ENCODE data around the gene LUZP1.
"Not testable (repeated sequence)": the region's sequence is repeated elsewhere in the genome, so short reads cannot be mapped to it uniquely, and the experiment has no call there.

LUZP1 gene

GRCh38 chr1:23168445-23169194 is at the start of gene LUZP1:
Gene LUZP1 (minus strand): TSS chr1:23168856.
- DNase-seq (ENCODE audit: low read depth): peak; percentile 76

DNA sequence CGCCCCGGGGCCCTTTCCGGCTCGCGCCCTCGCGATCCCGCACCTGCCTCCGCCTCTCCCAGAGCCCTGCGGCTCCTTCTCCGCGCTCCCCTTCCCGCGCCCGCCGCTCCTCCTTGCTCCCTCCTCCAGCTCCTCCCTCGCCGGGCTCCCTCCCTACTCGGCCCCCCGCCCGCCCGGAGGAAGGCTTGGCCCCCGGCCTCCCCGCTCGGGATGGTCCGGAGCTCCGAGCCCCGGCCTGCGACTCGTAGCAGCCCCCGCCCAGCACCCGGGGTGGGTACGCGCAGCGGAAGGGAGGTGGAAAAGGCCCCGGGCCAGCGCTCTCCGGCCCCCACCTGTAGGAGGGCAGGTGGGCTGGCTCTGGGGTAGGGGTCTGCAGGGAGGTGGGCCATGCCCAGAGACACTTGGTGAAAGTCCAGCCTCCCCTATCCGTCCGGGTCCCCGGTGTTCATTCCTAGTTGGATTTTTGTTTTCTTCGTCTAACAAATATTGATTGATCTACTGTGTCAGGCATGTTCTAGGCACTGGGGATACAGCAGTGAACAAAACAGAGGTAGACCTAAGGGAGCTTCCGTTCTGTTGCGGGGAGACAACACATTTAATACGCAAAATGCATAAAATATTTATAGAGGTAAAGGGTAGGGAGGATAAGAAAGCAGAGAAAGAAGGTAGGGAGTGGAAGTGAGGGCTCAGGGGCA is 48.9 kb upstream of the LUZP1 start, which contains the start of gene HTR1D:
Gene HTR1D, minus strand, starts transcription at position 82 of the 695 bp plus-strand sequence. CDS start 23,283 bp downstream, outside the sequence.
- peak; percentile 3 for DNase-seq (ENCODE audit: low read depth)

- peak; percentile 32 for DNase-seq (ENCODE audit: low read depth)
Observed at GRCh38 chr1:23216771-23217420, 48.2 kb upstream of the LUZP1 start.

DNA sequence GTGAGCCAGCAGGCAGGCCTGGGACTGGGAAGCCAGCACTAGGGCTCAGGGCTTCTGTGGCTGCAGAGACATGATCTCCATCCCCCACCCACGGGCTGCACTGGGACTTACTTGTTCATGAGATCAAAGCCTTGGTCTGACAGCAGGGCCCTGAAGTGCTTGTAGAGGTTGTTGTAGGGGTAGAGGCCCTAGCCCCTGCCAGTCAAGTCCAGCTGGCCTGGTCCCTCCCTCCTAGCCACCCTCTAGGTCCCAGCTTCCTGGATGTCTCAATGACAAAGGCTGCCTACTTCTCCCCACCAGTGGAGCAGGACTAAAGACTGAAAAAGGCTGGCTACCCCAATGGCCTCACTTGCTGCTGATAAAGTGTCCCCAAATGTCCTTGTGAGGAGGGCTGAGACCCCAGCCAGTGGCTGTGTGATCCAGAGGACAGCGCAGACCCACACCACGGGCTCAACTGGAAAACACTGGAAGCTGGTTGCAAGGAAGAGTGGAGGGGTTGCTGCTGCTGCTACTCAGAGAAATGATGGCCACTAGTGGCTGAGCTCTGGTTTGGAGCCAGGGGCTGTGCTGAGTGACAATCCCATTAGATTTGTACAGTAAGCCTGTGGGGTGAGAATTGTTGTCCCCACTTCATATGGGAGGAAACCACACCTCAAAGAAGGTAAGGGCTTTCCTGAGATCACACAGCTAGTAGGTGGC is 47.2 kb upstream of the LUZP1 start:
- DNase-seq (ENCODE audit: low read depth): no peak

- no peak for DNase-seq (ENCODE audit: low read depth)
Observed at GRCh38 chr1:23215291-23215690, 46.6 kb upstream of the LUZP1 start.

GRCh38 chr1:23214640-23215039 is 46.0 kb upstream of the LUZP1 start:
- no peak for DNase-seq (ENCODE audit: low read depth)

- DNase-seq (ENCODE audit: low read depth): no peak
Observed at GRCh38 chr1:23211955-23212354, 43.3 kb upstream of the LUZP1 start.

GRCh38 chr1:23210963-23211362 is 42.3 kb upstream of the LUZP1 start:
- no peak for DNase-seq (ENCODE audit: low read depth)

GRCh38 chr1:23210351-23210785 is 41.7 kb upstream of the LUZP1 start:
- DNase-seq (ENCODE audit: low read depth): no peak

DNA sequence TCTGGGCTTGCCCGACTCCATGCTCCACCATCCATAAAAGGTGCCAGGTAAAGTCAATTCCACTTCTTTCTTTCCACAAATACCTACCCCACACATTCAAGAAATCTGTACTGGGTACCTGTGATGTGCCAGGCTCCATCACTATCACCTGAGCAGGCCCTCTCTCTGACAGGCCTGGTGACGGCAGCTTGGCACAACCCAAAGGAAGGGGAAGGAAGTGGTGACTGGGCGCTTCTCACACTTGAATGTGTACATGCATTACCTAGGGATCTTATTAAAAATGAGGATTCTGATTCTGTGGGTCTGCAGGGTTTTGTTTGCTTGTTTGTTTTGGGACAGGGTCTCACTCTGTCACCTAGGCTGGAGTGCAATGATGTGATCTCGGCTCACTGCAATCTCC is 41.1 kb upstream of the LUZP1 start:
- no peak for DNase-seq (ENCODE audit: low read depth)

- no peak for DNase-seq (ENCODE audit: low read depth)
Observed at GRCh38 chr1:23208527-23208926, 39.9 kb upstream of the LUZP1 start.

GRCh38 chr1:23207733-23208132 is 39.1 kb upstream of the LUZP1 start:
- DNase-seq (ENCODE audit: low read depth): not testable (repeated sequence)

- no peak for DNase-seq (ENCODE audit: low read depth)
Observed at GRCh38 chr1:23202263-23202749, 33.6 kb upstream of the LUZP1 start.

DNA sequence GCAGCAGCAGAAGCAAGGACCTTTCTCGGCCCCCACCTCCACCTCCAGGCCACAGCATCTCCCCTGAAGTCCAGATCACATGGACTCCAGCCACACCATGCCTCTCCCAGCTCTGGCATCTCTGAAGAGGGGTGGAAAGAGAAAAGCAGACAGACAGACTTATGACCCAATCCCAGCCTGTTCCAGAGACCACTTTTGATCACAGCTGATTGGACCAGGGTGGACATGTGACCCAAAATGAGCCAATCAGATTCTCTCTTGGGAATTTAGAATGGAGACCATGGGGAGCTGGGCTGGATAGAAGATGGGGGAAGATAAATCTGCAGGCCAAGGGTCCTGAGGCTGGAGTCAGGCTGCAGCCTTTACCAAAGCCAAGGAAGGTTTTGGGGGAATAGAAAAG is 32.2 kb upstream of the LUZP1 start:
- DNase-seq (ENCODE audit: low read depth): no peak

DNA sequence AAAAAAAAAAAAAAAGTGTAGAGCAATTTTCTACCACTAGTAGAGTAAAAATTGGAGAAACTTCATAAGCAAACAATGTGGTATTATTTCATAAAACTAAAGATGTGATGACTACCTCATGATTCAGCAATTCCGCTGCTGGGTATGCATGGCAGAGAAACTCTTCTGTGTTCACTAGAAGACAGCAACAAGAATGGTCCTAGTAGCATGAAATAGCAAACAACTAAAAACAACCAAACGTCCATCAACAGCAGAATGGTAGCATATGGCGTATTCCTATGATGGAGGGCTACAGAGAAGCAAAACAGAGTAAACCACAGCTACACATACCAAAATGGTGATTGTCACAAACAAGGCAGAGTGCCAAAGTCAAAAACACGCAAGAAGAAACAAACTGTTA is 29.7 kb upstream of the LUZP1 start:
- no peak for DNase-seq (ENCODE audit: low read depth)

DNA sequence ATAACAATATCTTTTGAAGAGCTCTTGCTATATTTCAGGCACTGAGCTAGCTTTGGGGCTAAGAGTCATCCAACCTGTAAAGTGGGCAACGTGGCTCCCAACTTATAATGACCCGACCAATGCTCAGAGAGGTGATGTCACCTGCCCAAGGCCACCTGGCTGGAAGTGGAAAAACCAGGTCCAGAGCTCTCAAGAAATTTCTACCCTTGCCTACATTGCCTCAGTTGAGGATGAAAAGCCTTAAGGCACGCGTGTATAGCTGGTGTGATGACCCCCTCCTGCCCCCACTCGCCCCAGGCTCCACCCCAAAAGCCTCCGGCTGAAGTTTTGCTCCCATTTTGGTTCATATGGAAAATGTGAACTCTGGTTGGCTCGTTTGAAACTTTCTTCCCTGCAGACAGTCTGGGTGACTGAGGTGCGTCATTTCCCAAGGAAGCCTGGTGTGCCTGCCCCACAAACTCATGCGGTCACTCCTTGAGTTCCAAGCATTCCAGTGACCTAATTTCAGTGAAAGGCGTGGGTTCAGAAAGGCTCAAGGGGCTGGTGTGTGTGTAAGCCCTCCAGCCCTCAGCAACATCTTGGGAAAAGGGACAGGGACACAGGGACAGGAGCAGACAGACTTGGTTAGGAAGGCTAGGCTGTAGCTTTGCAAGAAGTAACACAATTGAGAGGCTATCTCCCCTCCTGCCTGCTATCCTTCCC is 28.1 kb upstream of the LUZP1 start:
- no peak for DNase-seq (ENCODE audit: low read depth)

DNA sequence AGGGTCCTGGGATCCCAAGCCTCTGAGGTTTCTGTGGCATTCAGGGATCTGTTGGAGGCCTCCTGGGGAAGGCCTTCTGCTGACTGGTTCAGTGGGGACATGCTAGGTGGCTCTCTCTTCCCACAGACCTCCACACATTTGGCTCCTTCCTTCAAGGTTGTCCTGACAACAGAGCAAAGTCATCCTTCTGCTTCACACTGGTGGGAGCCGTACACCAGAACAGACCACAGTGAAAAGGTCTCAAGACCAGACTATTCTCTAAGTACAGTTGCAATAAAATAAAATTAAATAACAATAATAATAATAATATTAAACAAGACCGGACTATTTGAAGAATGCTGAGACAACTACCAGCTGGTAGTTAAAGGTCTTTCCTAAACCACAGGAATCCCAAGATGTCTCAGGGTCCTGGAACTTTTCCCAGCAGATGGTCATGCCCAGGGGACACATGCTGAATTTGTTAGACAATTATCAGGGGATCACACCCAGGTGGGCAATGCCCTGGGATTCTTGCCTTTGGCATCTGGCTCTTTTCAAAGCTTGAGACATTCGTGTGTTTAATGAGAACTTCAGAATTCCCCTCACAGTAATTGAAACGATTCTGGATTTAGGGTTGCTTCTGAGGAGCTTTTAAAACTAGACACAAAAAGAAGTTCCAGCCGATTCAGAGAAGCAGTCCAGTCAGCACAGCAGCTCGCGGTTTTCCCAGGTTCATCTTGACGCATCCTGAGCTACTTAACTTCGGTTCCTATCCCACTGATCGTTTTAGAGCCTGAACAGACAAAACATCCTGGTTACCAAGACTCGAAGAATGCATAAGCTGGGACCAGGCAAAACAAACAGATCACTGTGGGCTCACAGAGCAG is 25.7 kb upstream of the LUZP1 start:
- DNase-seq (ENCODE audit: low read depth): no peak

- no peak for DNase-seq (ENCODE audit: low read depth)
Observed at GRCh38 chr1:23193391-23194118, 24.9 kb upstream of the LUZP1 start.

GRCh38 chr1:23191199-23191598 is 22.5 kb upstream of the LUZP1 start:
- no peak for DNase-seq (ENCODE audit: low read depth)

DNA sequence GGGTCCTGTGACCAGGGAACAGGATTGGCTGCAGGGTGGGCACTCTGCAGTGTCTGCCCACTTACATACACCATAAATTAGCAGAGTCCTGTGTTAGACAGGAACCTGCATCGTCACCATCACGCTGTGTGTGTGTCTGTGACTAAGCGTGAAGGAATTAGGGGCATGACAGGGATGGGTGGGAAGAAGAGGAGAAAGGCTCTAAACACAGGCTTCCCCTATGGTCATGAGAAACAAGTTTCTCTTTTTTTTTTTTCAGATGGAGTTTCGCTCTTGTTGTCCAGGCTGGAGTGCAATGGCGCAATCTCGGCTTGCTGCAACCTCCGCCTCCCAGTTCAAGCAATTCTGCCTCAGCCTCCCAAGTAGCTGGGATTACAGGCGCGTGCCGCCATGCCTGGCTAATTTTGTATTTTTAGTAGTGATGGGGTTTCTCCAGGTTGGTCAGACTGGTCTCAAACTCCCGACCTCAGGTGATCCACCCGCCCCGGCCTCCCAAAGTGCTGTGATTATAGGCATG is 20.3 kb upstream of the LUZP1 start:
- not testable (repeated sequence) for DNase-seq (ENCODE audit: low read depth)

Measured in activated T-cell treated with anti-CD3 and anti-CD28 coated beads for 48 hours (primary cell).